Mammary epithelial cell (primary cell): ENCODE data around the gene SNRNP25.

Experiments
- EZH2 ChIP-seq: IDR thresholded peaks from 2 replicates; pipeline ENCODE4 v1.6.1; 2012; ENCODE audit warnings: low read length, inconsistent platforms, borderline replicate concordance
- TF ChIP-seq, protein P1 (sequence below), 2 donors: IDR thresholded peaks in 1 of 2; conservative IDR thresholded peaks in 1 of 2; 2 replicates each; pipeline ENCODE4 v1.5.1; 2011 to 2012; ENCODE audit warnings: inconsistent platforms in 2 of 2, low read length in 2 of 2, mild to moderate bottlenecking in 2 of 2, control low read depth in 1 of 2, low read depth in 1 of 2; ENCODE audit not compliant: insufficient read depth in 1 of 2; ENCODE audit errors: extremely low read depth in 1 of 2

DNA sequence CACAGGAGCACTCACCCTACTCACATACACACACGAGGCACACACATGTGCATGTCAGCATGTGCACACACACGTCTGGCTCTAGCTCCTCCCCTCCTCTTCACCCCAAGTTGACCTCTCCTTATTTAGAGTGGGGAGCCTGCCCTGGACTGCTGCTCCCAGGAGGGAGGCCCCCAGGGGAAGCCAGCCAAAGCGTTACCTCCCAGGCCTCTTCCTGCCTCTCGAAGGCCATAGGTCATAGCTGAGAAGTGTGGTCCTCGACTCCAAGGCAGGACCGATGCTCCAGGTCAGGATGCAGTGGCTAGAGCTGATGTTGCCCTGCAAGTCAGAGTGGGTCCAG, 19.0 kb upstream of the SNRNP25 start:
- TF ChIP-seq, protein P1, sequence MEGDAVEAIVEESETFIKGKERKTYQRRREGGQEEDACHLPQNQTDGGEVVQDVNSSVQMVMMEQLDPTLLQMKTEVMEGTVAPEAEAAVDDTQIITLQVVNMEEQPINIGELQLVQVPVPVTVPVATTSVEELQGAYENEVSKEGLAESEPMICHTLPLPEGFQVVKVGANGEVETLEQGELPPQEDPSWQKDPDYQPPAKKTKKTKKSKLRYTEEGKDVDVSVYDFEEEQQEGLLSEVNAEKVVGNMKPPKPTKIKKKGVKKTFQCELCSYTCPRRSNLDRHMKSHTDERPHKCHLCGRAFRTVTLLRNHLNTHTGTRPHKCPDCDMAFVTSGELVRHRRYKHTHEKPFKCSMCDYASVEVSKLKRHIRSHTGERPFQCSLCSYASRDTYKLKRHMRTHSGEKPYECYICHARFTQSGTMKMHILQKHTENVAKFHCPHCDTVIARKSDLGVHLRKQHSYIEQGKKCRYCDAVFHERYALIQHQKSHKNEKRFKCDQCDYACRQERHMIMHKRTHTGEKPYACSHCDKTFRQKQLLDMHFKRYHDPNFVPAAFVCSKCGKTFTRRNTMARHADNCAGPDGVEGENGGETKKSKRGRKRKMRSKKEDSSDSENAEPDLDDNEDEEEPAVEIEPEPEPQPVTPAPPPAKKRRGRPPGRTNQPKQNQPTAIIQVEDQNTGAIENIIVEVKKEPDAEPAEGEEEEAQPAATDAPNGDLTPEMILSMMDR (conservative IDR thresholded peaks at IDR 0.05 in 1 of 2, IDR thresholded peaks at IDR 0.05 in 1 of 2; ENCODE audit: extremely low read depth in 1 of 2, insufficient read depth in 1 of 2, low read depth in 1 of 2, low read length in 2 of 2): no peak
- TF ChIP-seq EZH2: no peak
